ENCODE data around the gene KCNMA1. TPM values are rescaled to one million over a fixed set of nuclear protein-coding genes. Genes with fewer than 3 reads are reported as not detected.

Gene KCNMA1
- polyA plus RNA-seq, 1 donor from 2014 or later = 60.8 TPM

DNA sequence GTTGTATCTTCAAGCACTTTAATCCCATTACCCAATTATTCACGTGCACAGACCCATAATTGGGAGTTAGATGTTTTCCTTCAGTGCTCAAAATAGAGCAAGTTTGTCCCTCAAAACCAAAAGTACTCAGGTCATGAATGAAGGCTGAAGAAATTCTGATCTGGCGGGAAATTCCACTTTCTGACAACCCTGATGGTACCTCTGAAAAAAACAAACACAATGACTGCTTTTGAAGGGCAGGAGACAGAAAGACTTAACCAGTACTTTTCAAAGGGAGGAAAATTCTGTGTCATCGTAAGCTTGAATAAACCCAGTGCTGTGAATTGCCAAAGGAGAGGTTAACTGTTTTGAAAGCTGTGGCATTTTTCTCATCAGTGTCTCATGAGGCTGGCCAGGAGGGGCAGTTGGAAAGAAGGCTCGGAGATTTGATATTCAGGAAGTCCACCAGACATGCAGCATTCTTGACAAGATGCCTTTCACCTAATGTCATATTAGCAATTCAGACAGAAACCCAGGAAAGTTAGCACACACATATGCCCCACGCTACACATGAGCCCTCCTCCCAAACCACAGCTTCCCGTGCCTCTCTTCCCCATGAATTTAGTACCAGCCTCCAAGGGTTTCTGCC lies 347.0 kb downstream of the KCNMA1 start:
- H3K79me2 ChIP-seq (replicated peaks; ENCODE audit: insufficient read depth, low read length) = no peaks in the 10 kb centered on the region
- TF ChIP-seq EP300 (conservative IDR thresholded peaks at IDR 0.05; ENCODE audit: poor library complexity, severe bottlenecking) (no peak), SMC3 (conservative IDR thresholded peaks at IDR 0.05; ENCODE audit: poor library complexity) (no peak), RAD21 (conservative IDR thresholded peaks at IDR 0.05) (no peak), TAF1 (IDR thresholded peaks at IDR 0.05; ENCODE audit: low read depth) (no peak), CTCF (IDR thresholded peaks at IDR 0.05; ENCODE audit: poor library complexity, severe bottlenecking) (no peak)
- H3K4me3 ChIP-seq (ENCODE audit: low read length) = no peak overlapping the region
- no peaks in the 10 kb centered on the region for H3K27me3 ChIP-seq (ENCODE audit: insufficient read depth, low read depth, low read length)
- no peaks in the 10 kb centered on the region for H3K36me3 ChIP-seq (ENCODE audit: insufficient read depth, low read length)
- H3K9me3 ChIP-seq (ENCODE audit: low read length) = no peaks in the 10 kb centered on the region
- no peaks in the 10 kb centered on the region for H3K9me2 ChIP-seq (ENCODE audit: insufficient read depth, low read length)
- H3F3A ChIP-seq (ENCODE audit: insufficient read depth, low read length, poor library complexity, severe bottlenecking) = no peaks in the 10 kb centered on the region
- H4K20me1 ChIP-seq (ENCODE audit: insufficient read depth) = no peaks in the 10 kb centered on the region
- no peak overlapping the region for H3K9ac ChIP-seq (ENCODE audit: low read length)
- no peak overlapping the region for H3K27ac ChIP-seq (ENCODE audit: low read length)
- no peak overlapping the region for H3K4me2 ChIP-seq (ENCODE audit: low read length)
- H2AFZ ChIP-seq (ENCODE audit: low read depth, low read length) = no peak overlapping the region

GRCh38 chr10:77289790-77290189 lies 347.8 kb downstream of the KCNMA1 start:
- H3K36me3 ChIP-seq (ENCODE audit: insufficient read depth, low read length) = no peaks in the 10 kb centered on the region
- H2AFZ ChIP-seq (ENCODE audit: low read depth, low read length) = no peak overlapping the region
- H3K9ac ChIP-seq (ENCODE audit: low read length) = no peak overlapping the region
- H3K79me2 ChIP-seq (replicated peaks; ENCODE audit: insufficient read depth, low read length) = no peaks in the 10 kb centered on the region
- no peaks in the 10 kb centered on the region for H3K9me2 ChIP-seq (ENCODE audit: insufficient read depth, low read length)
- H3K9me3 ChIP-seq (ENCODE audit: low read length) = no peaks in the 10 kb centered on the region
- H3K27ac ChIP-seq (ENCODE audit: low read length) = no peak overlapping the region
- no peaks in the 10 kb centered on the region for H3K27me3 ChIP-seq (ENCODE audit: insufficient read depth, low read depth, low read length)
- H3F3A ChIP-seq (ENCODE audit: insufficient read depth, low read length, poor library complexity, severe bottlenecking) = no peaks in the 10 kb centered on the region
- no peaks in the 10 kb centered on the region for H4K20me1 ChIP-seq (ENCODE audit: insufficient read depth)
- H3K4me3 ChIP-seq (ENCODE audit: low read length) = no peak overlapping the region
- H3K4me2 ChIP-seq (ENCODE audit: low read length) = no peak overlapping the region
- TF ChIP-seq REST (IDR thresholded peaks at IDR 0.05; ENCODE audit: borderline replicate concordance) (no peak), CTCF (IDR thresholded peaks at IDR 0.05; ENCODE audit: poor library complexity, severe bottlenecking) (no peak)

All from neural cell (in vitro differentiated cells).